T-helper 22 cell (primary cell): ENCODE data around the gene ARSJ.

Experiments
- DNase-seq: peaks from one replicate; pipeline ENCODE4 v3.0.0-alpha.2; 2020; ENCODE audit warnings: low read depth

Gene ARSJ

DNA sequence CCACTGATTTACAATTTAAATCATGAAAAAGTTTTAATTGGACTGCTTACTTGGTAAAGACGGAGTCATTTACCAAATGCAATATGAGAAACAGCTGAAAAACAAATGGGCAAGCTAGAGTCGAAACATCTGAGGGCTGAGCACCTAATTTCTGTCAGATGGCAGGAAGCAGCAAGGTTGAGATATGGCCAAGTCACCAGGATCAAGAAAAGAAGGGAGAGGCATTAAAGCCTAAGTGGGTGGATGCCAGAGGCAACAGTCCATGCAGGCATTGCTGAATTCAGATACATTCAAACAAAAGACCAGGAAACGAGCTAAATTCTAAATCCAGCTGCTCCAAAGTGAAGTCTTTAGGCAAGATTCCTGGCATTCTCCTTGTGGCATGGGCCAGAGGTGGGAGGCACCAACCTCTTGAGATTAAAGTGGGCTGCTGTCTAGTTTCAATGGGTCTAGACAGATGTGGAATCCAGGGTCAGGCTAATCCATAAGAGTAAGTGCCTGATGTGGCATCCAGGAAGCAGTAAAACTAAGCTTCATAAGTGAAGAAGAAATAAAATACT is 8.0 kb upstream of the ARSJ start:
- no peak for DNase-seq

DNA sequence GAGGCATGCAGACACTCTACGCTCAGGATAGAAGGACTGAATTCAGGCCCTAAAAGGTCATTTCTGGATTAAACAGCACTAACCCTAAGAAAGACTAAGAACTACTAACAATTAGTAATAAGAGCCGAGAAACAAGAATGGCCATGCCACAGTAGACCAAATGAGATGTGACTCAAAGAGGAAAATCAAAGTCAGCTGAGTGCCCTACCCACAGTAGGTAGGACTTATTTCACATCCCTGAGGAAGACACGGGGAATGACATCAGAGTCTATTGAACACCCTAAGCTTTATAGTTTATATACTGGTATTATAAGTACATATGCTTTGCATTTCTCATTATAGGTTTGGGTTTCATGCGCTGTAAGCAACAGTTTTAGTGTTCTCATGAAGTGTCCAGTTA is 2.7 kb upstream of the ARSJ start:
- no peak for DNase-seq

DNA sequence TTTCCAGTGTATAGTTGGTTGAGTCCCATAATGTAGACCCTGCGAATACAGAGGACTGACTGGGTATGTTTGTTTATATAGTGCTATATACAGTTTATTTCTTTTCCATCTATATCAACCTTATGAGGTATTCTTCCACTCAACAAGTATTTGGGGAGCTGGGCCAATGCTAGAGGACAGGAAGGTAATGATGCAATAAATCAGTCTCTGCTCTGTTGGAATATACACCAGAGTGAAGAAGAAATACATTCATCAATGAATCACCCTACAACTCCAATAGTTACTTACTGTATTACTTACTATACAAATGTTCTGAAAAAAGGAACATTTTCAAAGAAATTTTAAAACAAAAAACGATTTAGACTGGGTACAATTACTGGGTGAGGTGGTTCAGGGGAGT is 2.1 kb upstream of the ARSJ start:
- no peak for DNase-seq

DNA sequence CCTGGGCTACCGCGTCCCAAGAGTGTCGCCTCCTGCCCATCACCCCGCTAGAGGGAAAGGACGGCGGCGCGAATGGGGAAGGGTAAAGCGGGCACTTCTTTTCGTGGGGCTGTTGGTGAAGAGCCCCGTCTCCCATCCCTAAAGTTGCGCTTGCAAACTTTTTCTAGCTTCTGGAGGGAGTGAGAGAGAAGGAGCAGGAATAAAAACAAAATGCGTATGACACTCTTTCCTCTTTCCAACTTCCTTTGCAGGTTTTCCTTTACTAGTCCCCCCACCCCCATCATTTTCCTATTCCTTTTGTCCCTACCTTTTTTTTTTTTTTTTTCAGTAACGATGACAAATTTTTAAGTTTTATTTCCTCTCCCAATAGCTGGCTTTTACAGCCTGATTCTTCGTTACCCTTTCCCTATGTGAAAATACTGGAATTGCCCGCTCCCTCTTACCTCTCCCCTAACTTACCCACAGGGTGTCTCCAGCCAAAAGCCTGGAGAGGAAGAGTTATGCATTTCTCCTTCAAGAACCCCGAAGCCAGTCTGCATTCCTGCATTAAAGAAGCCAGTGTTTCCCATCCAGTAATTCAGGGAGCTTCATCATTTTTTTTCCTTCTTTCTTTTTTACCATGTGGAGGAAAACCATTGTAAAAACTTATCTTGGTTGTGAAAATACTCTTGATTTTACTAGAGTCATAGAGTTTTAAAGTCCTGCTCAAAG is 613 bp upstream of the ARSJ start:
- no peak for DNase-seq

DNA sequence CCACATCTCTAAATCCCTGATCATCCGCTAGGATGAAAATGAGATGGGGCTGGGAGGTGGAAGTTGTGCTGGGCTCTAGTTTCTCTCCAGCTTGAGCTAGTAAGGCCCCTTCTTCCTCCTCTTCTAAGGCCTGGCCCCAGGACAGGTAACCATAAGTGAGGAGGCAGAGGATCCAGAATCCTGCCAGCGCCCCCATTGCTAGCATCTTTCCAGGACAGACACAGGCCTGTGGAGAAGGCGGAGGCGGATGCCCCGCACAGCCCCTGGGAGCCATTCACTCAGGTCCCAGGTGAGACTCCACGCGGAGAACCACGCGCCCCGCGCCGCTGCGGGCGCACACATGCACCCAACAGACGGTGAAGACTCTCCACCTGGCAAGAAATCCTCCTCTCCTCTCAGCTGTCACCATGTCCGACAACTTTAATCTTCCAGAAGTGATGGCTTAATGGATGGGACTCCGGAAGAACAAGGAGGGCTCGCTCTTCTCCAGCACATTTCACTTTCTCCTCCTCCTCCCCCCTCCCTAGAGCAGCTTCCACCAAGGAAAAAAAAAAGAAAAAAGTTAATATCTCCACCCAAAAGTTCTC is 793 bp downstream of the ARSJ start:
- no peak for DNase-seq

DNA sequence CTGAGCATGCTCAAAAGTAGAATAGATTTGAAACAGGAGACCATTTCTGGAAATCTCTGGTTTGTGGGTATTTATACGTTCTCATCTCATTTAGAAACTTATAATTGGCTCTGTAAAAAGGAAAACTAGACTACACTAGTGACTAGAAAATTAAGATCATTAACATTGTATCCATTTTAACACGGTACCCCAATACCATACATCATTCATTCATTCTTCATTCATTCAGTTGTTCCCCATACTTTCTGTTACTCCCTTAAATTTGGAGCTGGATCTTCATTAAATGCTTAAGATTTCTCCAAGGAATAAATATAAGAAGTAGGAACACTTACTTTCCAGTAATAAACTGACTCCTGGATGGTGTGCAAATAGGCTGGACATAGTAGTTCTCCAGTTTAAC is 1.3 kb downstream of the ARSJ start:
- no peak for DNase-seq

DNA sequence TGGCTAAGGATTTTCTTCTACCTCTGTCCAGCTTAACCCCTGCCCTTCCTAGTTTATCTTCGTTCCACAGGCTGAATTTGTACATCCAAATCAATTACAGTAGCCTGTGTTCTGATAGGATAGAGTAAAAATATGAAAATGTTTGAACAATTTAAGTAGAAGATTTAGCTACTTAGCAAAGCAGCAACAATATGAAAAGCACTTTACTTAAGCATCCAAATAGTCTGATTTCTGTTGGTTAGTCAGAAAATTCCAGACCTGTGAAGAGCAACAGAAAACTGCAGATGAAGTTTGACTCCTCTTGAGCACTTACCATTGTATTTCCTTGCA is 2.0 kb downstream of the ARSJ start:
- no peak for DNase-seq

DNA sequence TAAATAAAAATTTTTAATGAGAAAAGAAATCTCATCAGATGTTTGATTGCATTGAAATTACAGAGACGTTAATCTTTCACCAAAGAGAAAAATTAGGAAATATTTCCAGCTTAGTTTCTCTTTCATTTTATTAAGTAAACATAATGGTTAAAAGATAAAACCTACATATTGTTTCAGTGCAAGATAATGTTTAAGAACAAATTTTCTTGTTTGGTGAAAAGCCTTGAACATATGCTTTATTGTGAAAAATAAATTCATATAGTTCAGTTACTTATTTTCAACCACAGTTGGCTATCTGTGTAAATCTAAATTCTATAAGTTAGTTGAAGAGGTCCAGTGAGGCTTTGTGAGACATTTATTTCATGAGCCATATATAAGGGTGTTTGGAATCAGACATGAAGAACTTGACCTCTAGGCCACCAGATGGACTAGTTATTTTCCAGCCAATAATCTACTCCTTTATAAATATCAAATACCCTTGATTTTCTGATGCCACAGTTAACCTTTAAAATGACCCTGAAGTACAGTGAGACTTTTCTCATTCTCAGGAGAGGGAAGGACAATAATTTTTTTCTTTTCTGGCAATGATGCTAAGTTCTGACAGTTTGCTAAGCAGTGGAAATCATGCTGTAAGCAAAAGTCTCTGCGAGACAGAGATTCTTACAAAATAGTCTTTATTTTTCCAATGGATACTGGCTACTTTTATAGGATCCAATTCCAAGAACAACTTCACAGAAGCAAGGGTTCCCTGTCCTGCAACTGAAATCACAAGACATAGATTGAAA is 2.5 kb downstream of the ARSJ start:
- no peak for DNase-seq

DNA sequence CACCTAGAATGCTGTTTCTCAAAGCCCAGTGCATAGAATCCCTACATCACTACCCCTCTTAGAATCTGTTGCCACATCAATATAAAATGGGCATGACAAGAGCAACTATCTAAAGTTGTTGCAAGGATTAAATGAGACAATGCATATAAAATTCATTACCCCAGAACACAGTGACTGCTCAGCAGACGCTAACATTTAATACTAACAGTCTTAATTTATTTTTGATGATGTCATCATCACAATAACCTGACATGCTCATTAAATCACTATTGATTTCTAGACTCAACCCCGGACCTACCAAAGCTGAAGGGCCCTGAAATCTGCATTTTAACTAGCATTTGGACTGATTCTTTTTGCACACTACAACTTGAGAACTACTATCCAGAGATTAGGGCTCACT is 3.9 kb downstream of the ARSJ start:
- no peak for DNase-seq

DNA sequence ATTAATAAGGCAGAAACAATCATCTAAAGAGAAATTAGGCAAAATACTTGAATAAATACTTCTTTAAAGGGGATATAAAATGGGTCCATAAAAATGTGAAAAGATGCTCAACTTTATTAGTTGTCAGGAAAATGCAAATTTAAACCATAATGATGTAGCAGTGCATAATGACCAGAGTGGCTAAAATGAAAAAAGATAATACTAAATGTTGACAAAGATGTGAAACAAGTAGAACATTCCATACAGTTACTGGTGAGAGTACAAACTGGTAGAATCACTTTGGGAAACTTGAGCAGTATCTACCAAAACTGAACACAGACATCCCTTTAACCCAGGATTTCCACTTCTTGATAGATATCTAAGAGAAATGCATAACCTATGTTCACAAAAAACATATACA is 5.0 kb downstream of the ARSJ start:
- no peak for DNase-seq

DNA sequence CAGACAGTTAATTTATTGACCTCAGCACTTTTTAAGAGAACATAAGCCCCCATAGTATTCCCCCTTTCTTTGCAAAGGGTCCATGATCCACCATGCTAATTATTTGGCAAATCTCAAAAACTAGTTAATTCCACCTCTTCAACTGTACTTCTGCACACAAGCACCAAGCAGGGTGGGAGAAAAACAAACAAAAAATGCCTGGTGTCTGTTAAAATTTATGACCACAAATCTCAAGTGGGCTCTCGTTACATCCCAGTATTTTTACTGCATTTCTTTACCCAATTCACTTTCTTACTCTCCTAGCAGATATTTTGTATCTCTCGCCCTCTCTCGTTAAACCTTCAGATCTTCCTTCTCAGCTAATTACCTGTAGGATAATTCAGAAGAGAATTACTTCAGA is 6.1 kb downstream of the ARSJ start:
- no peak for DNase-seq

DNA sequence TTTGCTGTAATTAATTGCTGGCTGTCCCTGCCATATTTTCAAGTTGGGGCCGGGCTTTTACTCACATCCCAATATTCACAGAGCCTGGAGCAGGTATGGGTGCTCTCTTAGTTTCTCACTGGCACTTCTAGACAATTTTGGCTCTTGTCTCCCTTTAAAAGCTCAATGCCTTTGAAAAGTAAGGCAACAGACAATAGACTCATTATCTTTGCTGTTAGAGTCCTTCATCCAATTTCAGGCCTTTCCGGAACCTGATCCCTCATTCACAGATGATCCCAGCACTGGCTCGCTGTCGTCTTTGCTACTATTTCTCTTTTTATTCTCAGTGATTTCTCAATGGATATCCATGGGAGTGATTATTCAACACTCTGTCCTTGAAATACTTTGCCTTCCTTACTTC is 6.7 kb downstream of the ARSJ start:
- no peak for DNase-seq

DNA sequence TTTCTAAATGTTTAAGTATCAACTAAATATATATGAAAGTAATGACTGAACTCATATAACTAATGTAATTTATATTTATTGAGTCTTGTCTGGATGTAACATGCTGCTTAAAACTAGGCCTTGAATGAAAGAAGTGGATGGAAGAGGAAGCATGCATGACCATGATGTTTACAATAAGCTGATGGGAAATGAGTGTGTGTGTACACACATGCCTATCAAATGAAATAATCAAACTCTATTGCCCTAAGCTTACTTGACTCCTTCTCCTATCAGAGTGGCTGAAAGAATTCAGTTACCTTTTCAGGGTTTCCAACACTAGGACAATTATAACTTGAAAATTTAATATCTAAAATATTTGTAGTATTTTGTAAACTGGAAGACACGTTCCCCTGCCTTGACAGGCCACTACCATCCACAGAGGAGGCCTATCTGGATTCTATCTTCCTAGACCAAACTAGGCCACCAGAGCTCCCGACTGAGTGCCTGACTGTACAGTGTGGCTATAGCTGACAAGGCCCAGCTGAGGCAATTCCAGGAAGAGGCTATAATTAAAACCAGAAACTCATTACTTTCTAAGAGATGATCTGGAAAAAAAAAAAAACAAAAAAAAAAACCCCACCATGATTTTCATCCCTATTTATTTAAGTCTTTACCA is 7.6 kb downstream of the ARSJ start:
- DNase-seq, result no peak

DNA sequence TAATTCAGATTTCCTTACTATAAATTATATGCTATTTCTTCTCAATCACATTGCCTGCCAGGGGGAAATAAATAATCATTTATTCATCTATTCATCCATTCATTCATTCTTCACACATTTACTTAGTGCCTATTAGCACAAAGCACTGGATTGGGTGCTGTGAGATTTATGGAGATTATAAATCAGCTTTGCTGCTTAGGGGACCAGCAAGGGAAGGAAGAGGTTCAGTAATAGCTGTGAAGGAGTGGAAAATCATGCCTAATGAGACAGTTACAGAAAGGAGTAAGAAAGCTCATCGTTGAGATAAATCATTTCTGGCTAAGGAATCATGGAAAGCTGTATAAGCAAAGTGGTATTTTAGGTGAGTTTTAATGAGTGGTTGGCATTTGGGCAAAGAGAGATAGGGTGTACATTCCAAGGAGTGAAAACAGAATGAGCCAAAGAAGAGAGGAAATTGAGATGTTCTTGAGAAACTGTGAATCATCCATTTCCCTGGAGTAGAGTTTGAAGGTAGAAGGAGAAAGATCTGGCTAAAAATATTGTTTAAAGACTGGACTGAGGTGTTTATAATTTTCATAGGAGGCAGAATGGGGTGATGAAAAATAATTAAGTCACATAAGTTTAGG is 9.6 kb downstream of the ARSJ start:
- no peak for DNase-seq

DNA sequence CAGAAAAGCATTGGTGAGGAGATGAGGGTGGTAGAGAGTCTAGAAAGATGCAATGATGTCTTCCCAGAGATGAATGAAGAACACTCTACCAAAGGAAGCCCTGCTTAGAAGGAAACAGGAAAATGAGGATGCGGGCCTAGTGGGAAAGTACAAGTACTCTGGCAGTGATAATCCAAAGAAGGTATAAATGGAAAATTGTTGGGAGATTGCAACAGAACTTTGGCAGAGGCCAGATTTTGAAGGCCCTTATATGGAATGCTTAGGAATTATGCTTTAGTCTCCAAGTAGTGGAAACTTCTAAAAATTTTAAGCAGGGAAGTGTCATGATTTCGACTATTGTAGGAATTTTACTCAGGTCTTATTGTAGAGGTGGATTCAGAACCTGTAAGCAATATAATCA is 11.0 kb downstream of the ARSJ start:
- DNase-seq, result no peak

DNA sequence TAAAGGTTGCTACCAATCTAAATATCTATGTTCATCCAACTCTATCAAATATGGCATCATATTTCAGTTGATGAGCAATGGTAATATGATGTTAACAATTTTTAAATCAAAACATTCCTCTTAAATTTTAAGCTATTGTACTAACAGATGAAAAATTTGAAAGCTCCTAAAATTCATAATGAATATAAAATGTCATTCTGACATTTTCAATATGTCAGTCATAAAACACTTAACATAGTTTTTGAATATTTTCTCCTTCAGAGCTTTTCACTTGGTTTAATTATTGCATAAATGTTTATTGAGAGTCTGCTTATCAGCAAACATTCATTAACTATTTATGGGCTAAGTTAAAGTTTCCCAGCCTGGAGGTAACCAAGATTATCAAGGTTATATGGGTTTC is 11.8 kb downstream of the ARSJ start:
- no peak for DNase-seq

DNA sequence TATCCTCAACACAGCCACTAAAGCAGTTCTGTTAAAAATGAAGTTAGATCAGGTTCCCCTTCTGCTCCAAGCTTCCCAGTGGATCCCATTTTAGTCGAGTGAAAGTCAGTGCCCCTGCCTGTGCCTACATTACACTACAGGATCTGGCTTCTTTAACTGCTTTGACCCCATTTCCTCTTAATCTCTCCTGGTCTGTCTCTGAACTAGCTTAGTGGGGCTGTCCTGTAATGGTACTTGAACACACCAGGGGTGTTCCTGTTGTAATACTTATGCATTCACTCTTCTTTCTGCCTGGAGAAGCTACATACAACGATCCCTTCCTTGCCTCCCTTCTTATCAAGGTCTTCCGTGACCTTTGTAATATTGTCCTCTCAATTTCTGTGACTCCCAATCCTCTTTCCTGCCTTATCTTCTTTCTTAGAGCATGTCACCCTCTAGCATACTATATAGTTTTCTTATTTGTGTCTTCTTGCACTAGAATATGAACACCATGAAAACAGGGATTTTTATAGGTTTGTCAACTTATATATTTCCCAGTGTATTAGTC is 16.7 kb downstream of the ARSJ start:
- DNase-seq, result no peak

DNA sequence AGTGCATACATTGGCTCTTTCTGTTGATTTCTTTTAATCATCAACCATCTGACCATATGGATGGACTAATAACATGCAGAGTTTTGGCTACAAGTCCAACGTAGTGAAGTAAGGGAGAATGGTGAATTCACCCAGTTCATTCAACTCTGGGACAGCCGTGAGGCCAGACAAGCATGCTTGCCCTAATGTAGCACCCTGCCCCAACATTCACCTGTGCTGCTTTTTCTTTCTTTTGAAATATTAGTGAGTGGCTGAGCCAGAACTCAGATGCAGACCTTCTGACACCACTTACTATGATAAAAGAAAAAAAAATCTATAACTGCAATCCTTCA is 17.5 kb downstream of the ARSJ start:
- no peak for DNase-seq

DNA sequence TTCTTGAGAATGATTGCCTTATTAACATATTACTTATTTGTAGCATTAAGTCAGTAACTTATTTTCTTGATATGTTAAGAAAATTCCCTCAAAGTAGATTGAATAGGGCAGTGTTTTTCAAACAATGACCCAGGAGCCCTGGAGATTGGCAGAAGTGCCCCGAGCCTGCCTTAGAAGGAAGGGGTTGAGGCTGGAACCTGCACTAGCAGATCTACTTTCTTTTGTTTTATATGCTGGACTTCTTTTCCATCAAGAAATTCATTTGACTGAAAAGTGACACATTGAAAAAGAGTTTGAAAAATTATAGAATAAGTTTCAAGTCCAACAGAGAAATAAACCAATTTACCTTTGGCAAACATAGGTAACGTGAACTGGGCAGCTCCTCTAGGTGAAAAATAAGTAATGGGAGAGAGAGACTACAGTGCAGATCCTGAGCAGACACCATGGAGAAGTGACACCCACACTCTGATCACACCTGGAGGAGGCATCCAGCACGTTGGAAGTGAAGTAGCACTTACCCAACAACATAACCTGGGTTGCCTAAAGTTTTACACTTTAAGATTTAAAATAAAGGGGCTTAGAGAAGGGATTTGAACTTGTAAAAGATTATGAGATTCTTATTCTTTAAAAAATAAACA is 18.6 kb downstream of the ARSJ start:
- DNase-seq, result no peak

DNA sequence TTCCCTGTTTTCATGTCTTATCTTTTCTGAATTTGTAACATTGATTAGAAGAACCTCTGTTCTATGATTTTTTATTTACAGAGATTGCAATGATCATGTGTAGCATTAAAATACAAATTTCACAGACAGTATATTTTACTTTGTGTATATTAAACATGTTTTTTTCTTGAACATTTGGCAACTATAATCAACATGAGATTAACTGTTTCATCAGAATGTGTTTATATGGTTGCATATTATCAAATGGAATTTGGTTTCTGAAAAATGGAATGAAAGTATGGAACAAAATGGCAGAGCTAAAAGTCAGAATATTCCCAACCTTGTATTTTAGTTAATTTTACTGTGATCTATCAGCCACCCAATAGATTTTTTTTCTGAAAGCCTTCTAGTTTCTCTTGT is 19.9 kb downstream of the ARSJ start:
- no peak for DNase-seq

DNA sequence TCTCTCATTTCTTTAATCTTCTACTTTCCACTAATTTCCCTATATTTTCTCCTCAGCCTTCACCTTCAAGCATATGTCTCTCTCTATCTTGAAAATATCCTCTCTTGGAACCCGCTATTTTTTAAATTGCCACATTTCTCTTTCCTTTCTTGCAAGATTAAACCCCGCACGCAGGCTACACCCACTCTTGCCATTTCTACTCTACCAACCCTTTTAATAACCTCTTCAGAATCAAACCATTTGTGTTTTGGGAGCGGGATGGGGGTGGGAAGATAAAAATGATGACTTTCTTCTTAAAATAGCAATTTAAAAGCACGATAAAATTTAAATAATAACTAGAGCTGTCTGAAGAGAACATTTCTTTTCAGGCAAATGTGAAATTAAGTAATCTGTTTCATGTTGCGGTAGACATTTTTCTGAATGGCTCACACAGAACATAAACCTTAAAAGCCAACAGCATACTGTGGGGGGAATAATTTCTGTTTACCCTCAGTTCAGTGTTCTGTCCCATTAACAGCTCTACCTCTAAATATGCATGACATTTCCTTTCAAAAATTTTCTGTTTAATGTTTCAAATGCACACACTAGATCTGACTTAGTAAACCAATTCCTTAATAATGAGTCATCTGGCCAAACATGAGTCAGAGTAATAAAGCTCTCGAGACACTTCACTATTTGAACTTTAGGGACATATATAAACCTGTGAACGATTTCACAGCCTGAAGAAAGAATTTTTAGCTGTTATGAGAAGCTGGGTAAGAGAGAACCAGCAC is 20.5 kb downstream of the ARSJ start:
- no peak for DNase-seq
